ENCODE data around the gene MIR17HG. TPM values are rescaled to one million over a fixed set of nuclear protein-coding genes. Genes with fewer than 3 reads are reported as not detected.

Gene MIR17HG
- 19.3 TPM for polyA plus RNA-seq (2013, experiment 1 of 2)
- polyA plus RNA-seq (2013, experiment 2 of 2) = 18.6 TPM

GRCh38 chr13:91347202-91347995, at the start of gene MIR17HG:
Gene MIR17HG, plus strand, starts transcription at chr13:91347687.
- Histone ChIP-seq H3K27me3 (ENCODE audit: insufficient read depth, low read length) (peaks cover 43% of the 10 kb centered on the region), H3K27ac (ENCODE audit: low read depth, low read length) (peak within 1 kb of the TSS; percentile 97), H3K4me1 (ENCODE audit: insufficient read depth, low read length) (peaks cover 28% of the 10 kb centered on the region), H3K9me3 (ENCODE audit: insufficient read depth, low read depth, low read length) (no peaks in the 10 kb centered on the region), H3K36me3 (ENCODE audit: insufficient read depth, low read length) (peaks cover 35% of the 10 kb centered on the region), H3K4me3 (ENCODE audit: low read length) (peak within 1 kb of the TSS; percentile 99), H3K9ac (ENCODE audit: low read depth, low read length) (peak within 1 kb of the TSS; percentile 100)
- WGBS = under 1% methylated on average over 103 of the region's 103 CpGs

- Histone ChIP-seq H3K36me3 (ENCODE audit: insufficient read depth, low read length) (no peaks in the 10 kb centered on the region), H3K27ac (ENCODE audit: low read depth, low read length) (no peak overlapping the region), H3K4me1 (ENCODE audit: insufficient read depth, low read length) (no peaks in the 10 kb centered on the region)
Measured at GRCh38 chr13:91298060-91298459, 49.4 kb upstream of the MIR17HG start.

GRCh38 chr13:91302111-91302510, 45.4 kb upstream of the MIR17HG start:
- Histone ChIP-seq H3K9me3 (ENCODE audit: insufficient read depth, low read depth, low read length) (no peaks in the 10 kb centered on the region), H3K36me3 (ENCODE audit: insufficient read depth, low read length) (no peaks in the 10 kb centered on the region), H3K27ac (ENCODE audit: low read depth, low read length) (no peak overlapping the region), H3K27me3 (ENCODE audit: insufficient read depth, low read length) (no peaks in the 10 kb centered on the region), H3K4me3 (ENCODE audit: low read length) (no peak overlapping the region), H3K9ac (ENCODE audit: low read depth, low read length) (no peak overlapping the region), H3K4me1 (ENCODE audit: insufficient read depth, low read length) (no peaks in the 10 kb centered on the region)
- 100% methylated on average over 1 of the region's 1 CpG for WGBS

More at GRCh38 chr13:91298060-91298459, 49.4 kb upstream of the MIR17HG start:
- H3K9me3 ChIP-seq (ENCODE audit: insufficient read depth, low read depth, low read length) = no peaks in the 10 kb centered on the region
- WGBS = no CpG with 5 or more reads among the region's 1 CpG
- H3K9ac ChIP-seq (ENCODE audit: low read depth, low read length) = no peak overlapping the region
- no peak overlapping the region for H3K4me3 ChIP-seq (ENCODE audit: low read length)
- no peaks in the 10 kb centered on the region for H3K27me3 ChIP-seq (ENCODE audit: insufficient read depth, low read length)

- Histone ChIP-seq H3K4me3 (ENCODE audit: low read length) (no peak overlapping the region), H3K9ac (ENCODE audit: low read depth, low read length) (no peak overlapping the region), H3K9me3 (ENCODE audit: insufficient read depth, low read depth, low read length) (no peaks in the 10 kb centered on the region), H3K27ac (ENCODE audit: low read depth, low read length) (no peak overlapping the region), H3K36me3 (ENCODE audit: insufficient read depth, low read length) (no peaks in the 10 kb centered on the region), H3K27me3 (ENCODE audit: insufficient read depth, low read length) (no peaks in the 10 kb centered on the region), H3K4me1 (ENCODE audit: insufficient read depth, low read length) (no peaks in the 10 kb centered on the region)
- WGBS = 95% methylated on average over 5 of the region's 5 CpGs
Measured at GRCh38 chr13:91303031-91303430, 44.5 kb upstream of the MIR17HG start.

GRCh38 chr13:91304741-91305140, 42.7 kb upstream of the MIR17HG start:
- Histone ChIP-seq H3K4me1 (ENCODE audit: insufficient read depth, low read length) (no peaks in the 10 kb centered on the region), H3K36me3 (ENCODE audit: insufficient read depth, low read length) (no peaks in the 10 kb centered on the region)
- WGBS = 97% methylated on average over 2 of the region's 2 CpGs

GRCh38 chr13:91305652-91306051, 41.8 kb upstream of the MIR17HG start:
- Histone ChIP-seq H3K27me3 (ENCODE audit: insufficient read depth, low read length) (no peaks in the 10 kb centered on the region), H3K4me3 (ENCODE audit: low read length) (no peak overlapping the region), H3K36me3 (ENCODE audit: insufficient read depth, low read length) (no peaks in the 10 kb centered on the region), H3K27ac (ENCODE audit: low read depth, low read length) (no peak overlapping the region), H3K9me3 (ENCODE audit: insufficient read depth, low read depth, low read length) (no peaks in the 10 kb centered on the region), H3K4me1 (ENCODE audit: insufficient read depth, low read length) (no peaks in the 10 kb centered on the region), H3K9ac (ENCODE audit: low read depth, low read length) (no peak overlapping the region)
- WGBS = 92% methylated on average over 1 of the region's 1 CpG

More at GRCh38 chr13:91304741-91305140, 42.7 kb upstream of the MIR17HG start:
- H3K27me3 ChIP-seq (ENCODE audit: insufficient read depth, low read length) = no peaks in the 10 kb centered on the region
- H3K9ac ChIP-seq (ENCODE audit: low read depth, low read length) = no peak overlapping the region
- no peak overlapping the region for H3K27ac ChIP-seq (ENCODE audit: low read depth, low read length)
- no peak overlapping the region for H3K4me3 ChIP-seq (ENCODE audit: low read length)
- H3K9me3 ChIP-seq (ENCODE audit: insufficient read depth, low read depth, low read length) = no peaks in the 10 kb centered on the region

GRCh38 chr13:91307887-91308286, 39.6 kb upstream of the MIR17HG start:
- H3K9ac ChIP-seq (ENCODE audit: low read depth, low read length) = no peak overlapping the region
- H3K27ac ChIP-seq (ENCODE audit: low read depth, low read length) = no peak overlapping the region
- H3K27me3 ChIP-seq (ENCODE audit: insufficient read depth, low read length) = no peaks in the 10 kb centered on the region
- H3K4me3 ChIP-seq (ENCODE audit: low read length) = no peak overlapping the region
- 78% methylated on average over 1 of the region's 2 CpGs for WGBS
- no peaks in the 10 kb centered on the region for H3K9me3 ChIP-seq (ENCODE audit: insufficient read depth, low read depth, low read length)
- H3K4me1 ChIP-seq (ENCODE audit: insufficient read depth, low read length) = no peaks in the 10 kb centered on the region
- no peaks in the 10 kb centered on the region for H3K36me3 ChIP-seq (ENCODE audit: insufficient read depth, low read length)

GRCh38 chr13:91308299-91308698, 39.2 kb upstream of the MIR17HG start:
- H3K4me1 ChIP-seq (ENCODE audit: insufficient read depth, low read length) = no peaks in the 10 kb centered on the region
- 68% methylated on average over 1 of the region's 2 CpGs for WGBS
- H3K36me3 ChIP-seq (ENCODE audit: insufficient read depth, low read length) = no peaks in the 10 kb centered on the region
- no peak overlapping the region for H3K9ac ChIP-seq (ENCODE audit: low read depth, low read length)
- no peak overlapping the region for H3K4me3 ChIP-seq (ENCODE audit: low read length)
- H3K27me3 ChIP-seq (ENCODE audit: insufficient read depth, low read length) = no peaks in the 10 kb centered on the region
- no peak overlapping the region for H3K27ac ChIP-seq (ENCODE audit: low read depth, low read length)
- H3K9me3 ChIP-seq (ENCODE audit: insufficient read depth, low read depth, low read length) = no peaks in the 10 kb centered on the region

GRCh38 chr13:91311491-91311890, 36.0 kb upstream of the MIR17HG start:
- Histone ChIP-seq H3K9me3 (ENCODE audit: insufficient read depth, low read depth, low read length) (no peaks in the 10 kb centered on the region), H3K4me1 (ENCODE audit: insufficient read depth, low read length) (no peaks in the 10 kb centered on the region), H3K27ac (ENCODE audit: low read depth, low read length) (no peak overlapping the region), H3K9ac (ENCODE audit: low read depth, low read length) (no peak overlapping the region), H3K4me3 (ENCODE audit: low read length) (no peak overlapping the region), H3K27me3 (ENCODE audit: insufficient read depth, low read length) (no peaks in the 10 kb centered on the region), H3K36me3 (ENCODE audit: insufficient read depth, low read length) (no peaks in the 10 kb centered on the region)
- 96% methylated on average over 4 of the region's 4 CpGs for WGBS

GRCh38 chr13:91312324-91312723, 35.2 kb upstream of the MIR17HG start:
- Histone ChIP-seq H3K27me3 (ENCODE audit: insufficient read depth, low read length) (no peaks in the 10 kb centered on the region), H3K27ac (ENCODE audit: low read depth, low read length) (no peak overlapping the region), H3K36me3 (ENCODE audit: insufficient read depth, low read length) (no peaks in the 10 kb centered on the region), H3K9me3 (ENCODE audit: insufficient read depth, low read depth, low read length) (no peaks in the 10 kb centered on the region), H3K4me3 (ENCODE audit: low read length) (no peak overlapping the region), H3K4me1 (ENCODE audit: insufficient read depth, low read length) (no peaks in the 10 kb centered on the region), H3K9ac (ENCODE audit: low read depth, low read length) (no peak overlapping the region)
- 80% methylated on average over 3 of the region's 3 CpGs for WGBS

- Histone ChIP-seq H3K27me3 (ENCODE audit: insufficient read depth, low read length) (no peaks in the 10 kb centered on the region), H3K9ac (ENCODE audit: low read depth, low read length) (no peak overlapping the region), H3K36me3 (ENCODE audit: insufficient read depth, low read length) (no peaks in the 10 kb centered on the region), H3K9me3 (ENCODE audit: insufficient read depth, low read depth, low read length) (no peaks in the 10 kb centered on the region), H3K27ac (ENCODE audit: low read depth, low read length) (no peak overlapping the region), H3K4me1 (ENCODE audit: insufficient read depth, low read length) (no peaks in the 10 kb centered on the region), H3K4me3 (ENCODE audit: low read length) (no peak overlapping the region)
- 54% methylated on average over 5 of the region's 5 CpGs for WGBS
Measured at GRCh38 chr13:91313103-91313502, 34.4 kb upstream of the MIR17HG start.

All from HUES64 (cell line).